ENCODE results near the gene ISL1.

The ISL1 gene

DNA sequence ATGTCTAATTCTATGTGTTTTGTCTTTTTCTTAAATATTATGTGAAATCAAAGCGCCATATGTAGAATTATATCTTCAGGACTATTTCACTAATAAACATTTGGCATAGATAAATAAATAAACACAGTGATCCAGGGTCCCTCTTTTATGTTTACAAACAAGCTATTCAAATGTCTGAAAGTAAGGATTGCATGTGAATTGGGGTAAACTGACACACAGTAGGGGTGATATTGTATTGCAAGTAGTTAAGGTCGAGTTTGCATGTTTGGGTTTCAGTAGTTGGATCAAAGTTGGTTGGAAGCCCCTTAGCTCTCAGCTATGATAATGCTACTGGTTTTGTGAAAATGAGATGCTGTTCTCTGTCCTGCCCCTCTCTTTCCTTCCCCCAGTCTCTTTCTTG, 11.4 kb downstream of the ISL1 start:
- TF ChIP-seq POLR2A (IDR thresholded peaks at IDR 0.05; ENCODE audit: low read length) (no peak), GATA1 (IDR thresholded peaks at IDR 0.05; ENCODE audit: low read depth, low read length) (no peak)
- DNase-seq: no peak

DNA sequence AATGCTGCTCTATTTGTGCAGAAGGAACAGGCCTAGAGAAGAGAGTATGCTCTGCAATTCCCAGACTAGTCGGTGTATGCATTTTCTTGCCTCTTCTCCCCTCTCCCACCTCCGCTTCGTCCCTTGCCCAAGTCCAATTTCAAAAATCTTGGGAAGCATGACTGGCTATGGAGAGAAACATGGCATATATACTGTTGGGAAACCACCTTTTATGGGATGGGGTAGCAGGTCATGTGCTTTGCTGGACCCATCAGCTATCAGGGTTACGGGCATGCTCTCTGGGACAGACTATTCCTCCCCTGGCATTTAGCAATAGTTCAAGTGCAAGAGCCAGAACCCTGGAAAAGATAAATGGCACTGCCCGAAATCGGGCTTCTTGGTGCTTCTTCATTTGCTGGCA, 12.0 kb downstream of the ISL1 start:
- no peak for DNase-seq
- TF ChIP-seq POLR2A (IDR thresholded peaks at IDR 0.05; ENCODE audit: low read length): no peak
- TF ChIP-seq GATA1 (IDR thresholded peaks at IDR 0.05; ENCODE audit: low read depth, low read length): no peak

DNA sequence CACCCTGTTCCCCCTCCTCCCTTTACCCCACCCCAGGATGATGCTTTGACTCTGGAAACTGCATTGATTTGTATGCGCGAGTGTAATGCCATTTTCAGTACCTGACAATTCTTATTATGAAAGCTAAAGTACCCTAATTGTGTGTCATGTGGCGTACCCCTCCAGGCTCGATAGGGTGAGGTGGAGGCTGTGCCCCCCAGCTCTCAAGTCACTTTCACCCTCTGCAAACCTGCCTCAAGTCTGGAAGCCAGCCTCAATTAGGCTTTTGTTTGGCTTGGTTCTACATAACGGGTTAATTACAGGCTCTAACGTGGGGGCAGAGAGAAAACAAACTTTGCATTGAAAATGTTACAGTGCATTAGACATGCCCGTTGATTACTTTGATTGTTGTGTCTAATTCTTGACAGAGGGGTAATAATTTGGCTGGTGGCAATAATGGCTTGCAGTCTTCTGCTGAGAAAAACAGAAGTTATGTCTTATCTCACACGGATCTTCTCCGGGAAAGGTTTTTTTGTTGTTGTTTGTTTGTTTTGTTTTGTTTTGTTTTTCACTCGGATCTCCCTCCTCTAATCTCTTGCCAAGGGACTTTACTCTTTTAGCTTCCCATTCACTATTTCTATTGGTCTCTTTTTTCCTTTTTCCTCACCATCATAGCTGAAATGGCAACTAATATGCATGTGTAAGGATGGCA, 12.6 kb downstream of the ISL1 start:
- TF ChIP-seq GATA1 (IDR thresholded peaks at IDR 0.05; ENCODE audit: low read depth, low read length) (no peak), POLR2A (IDR thresholded peaks at IDR 0.05; ENCODE audit: low read length) (no peak)
- DNase-seq: no peak

DNA sequence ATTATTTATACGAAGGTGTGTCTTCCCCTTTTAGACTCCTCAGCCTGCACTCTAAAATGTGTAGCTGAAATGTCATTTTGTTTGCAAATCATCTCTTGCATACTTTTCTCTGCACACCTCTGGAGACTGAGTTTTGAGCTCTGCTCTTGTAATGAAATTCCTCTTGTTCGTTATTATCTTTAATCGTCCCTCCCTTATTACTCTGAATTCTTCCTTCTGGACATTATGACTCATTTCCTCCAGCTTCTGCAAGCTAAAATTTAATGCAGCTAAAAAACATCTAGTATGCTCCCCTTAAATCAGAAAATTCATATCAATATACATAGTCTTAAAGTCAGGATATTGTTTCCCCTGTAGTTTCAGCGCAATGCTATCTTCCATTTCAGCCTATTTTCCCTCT, 13.5 kb downstream of the ISL1 start:
- no peak for TF ChIP-seq GATA1 (IDR thresholded peaks at IDR 0.05; ENCODE audit: low read depth, low read length)
- no peak for TF ChIP-seq POLR2A (IDR thresholded peaks at IDR 0.05; ENCODE audit: low read length)
- DNase-seq: no peak

DNA sequence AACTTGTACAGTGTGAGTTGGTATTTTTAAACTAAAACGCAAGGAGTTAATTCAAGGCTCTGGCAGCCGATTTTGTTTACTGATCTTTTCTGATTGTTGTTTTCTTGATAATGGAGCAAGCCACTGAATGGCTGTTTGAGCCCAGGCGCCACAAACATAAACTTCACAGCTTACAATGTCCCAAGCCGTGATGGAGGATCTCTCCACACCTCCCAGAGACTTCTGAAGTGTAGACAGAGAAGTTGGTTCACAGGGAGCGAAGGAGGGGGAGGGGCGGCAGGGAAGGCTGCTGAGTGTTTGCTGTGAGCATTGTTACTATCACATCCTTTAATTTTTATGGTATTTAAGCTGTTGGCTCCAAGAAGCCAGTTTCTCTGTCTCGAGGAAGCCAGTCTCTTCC, 14.7 kb downstream of the ISL1 start:
- TF ChIP-seq POLR2A (IDR thresholded peaks at IDR 0.05; ENCODE audit: low read length): no peak
- no peak for TF ChIP-seq GATA1 (IDR thresholded peaks at IDR 0.05; ENCODE audit: low read depth, low read length)
- no peak for DNase-seq

DNA sequence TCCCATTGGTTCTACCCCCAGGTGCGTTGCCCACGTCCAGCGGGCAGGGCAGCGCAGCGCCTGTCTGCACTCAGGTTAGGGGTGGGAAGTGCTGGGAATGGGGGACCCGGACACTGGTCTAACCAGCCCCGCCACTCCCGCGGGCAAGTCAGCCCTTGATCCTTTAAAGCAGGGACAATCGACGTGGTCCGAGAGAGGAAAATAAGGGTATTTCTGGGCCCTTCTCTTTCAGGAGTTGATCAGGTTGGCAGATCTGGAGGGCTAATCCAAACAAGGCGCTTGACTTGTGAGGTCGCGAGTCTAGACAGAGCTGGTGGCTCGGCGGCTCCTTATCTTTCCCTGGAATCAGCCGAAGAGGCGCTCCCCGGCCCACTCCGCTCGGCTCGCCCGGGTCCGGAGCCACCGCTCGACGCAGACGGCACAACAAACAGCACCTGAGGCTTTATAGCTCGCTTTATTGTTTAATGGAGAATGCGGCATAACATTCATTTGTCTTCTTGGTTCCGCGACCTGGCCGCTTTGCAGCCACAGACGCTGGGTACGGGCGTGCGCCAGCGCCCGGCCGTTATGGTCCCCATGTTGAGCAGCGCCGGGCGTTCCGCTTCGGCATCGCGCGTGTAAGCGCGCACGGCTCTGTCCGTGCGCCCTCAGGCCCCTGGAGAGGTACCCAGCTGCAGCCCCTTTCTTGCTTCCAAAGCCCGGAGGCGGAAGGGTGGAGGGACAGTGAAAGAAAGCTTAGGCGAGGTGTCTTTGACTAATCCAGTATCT, 15.8 kb downstream of the ISL1 start:
- DNase-seq: no peak
- no peak for TF ChIP-seq GATA1 (IDR thresholded peaks at IDR 0.05; ENCODE audit: low read depth, low read length)

DNA sequence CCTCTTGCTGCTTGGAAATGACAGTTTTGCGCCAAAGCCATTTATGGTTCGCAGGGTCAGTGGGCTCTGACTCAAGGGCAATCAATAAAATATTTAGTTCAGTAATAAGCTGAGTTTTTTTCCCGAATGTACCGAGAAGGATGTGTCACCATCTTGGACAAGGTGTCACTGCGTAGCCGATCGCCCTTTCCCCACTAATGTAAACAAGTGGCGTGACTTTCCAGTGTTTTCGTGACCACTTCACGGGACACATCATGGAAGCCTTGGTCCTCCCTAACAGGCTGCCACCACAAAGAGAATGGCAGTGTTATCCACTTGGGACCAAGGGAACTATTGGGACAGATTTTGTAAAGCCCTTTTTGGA, 16.4 kb downstream of the ISL1 start:
- TF ChIP-seq GATA1 (IDR thresholded peaks at IDR 0.05; ENCODE audit: low read depth, low read length) (no peak), POLR2A (IDR thresholded peaks at IDR 0.05; ENCODE audit: low read length) (no peak)
- no peak for DNase-seq

DNA sequence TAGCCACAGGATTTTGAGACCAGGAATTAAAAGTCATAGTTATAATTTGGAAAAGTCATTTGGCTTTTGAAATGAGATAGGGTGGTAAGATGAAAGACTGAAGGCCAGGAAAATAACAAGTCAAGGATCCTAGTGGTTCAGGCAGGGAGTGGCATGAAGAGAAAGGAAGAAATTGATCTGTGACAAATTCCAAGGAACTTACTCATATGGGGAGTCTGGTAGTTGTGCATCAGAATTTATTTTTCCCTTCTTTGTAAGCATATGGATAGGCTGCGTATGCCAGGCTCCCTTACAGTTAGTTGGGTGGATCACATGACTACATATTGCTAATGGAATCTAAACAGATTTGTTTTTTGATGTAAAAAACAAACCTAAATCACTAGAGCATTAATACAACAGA, 21.0 kb downstream of the ISL1 start:
- DNase-seq: no peak
- TF ChIP-seq GATA1 (IDR thresholded peaks at IDR 0.05; ENCODE audit: low read depth, low read length) (no peak), POLR2A (IDR thresholded peaks at IDR 0.05; ENCODE audit: low read length) (no peak)

DNA sequence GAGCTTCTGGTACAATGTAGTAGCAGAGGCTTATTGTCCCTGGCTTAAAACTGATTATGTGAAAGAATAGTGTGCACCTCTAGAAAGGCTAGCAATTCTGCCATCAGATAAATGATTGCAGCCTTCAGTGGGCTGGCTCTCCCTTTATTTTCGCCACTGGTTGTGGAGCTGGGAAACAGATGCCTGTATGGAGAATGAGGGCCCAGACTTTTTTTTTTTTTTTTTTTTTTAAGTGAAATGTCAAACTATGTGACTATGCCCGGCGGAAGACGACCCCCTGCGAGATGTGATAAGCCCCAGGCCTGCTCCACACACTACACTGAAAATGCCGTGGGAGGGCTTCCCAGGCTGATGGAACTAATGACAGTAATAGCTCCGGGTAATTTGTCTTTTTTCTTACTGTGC, 28.7 kb downstream of the ISL1 start:
- no peak for DNase-seq
- no peak for TF ChIP-seq GATA1 (IDR thresholded peaks at IDR 0.05; ENCODE audit: low read depth, low read length)
- no peak for TF ChIP-seq POLR2A (IDR thresholded peaks at IDR 0.05; ENCODE audit: low read length)

DNA sequence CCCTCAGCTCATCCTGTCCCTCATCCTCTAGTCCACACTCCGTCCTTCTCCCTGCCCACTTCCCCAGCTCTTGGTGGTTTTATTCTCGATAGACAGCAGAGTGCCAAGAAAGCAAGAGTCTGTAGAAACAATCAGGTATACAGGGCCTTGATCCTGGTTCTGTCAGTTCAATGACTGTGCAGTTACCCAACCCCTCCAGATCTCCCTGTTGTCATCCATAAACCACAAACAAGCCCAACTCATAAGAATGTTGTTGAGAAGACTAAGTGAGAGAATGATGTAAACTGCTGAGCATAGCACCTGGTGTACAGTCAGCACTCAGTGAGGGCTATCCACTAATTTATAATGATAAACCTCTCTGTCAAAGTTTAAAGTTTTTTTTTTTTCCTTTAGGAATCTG, 31.3 kb downstream of the ISL1 start:
- DNase-seq: no peak
- no peak for TF ChIP-seq POLR2A (IDR thresholded peaks at IDR 0.05; ENCODE audit: low read length)
- no peak for TF ChIP-seq GATA1 (IDR thresholded peaks at IDR 0.05; ENCODE audit: low read depth, low read length)

DNA sequence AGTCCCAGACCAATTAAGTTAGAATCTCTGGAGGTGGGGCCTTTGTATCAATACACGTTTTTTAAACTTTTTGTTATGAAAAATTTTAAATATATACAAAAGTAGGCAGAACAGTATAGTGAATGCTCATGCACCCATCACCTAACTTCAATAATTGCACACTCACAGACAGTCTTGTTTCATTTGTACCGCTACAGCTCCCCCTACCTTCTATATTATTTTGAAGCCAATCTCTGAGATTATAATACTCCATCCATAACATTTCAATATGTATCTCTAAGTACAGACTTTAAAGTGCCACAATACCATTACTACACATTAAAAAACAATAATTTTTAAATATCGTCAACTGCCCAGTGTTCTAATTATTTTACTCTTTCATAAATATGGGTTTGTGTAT, 32.9 kb downstream of the ISL1 start:
- TF ChIP-seq GATA1 (IDR thresholded peaks at IDR 0.05; ENCODE audit: low read depth, low read length) (no peak), POLR2A (IDR thresholded peaks at IDR 0.05; ENCODE audit: low read length) (no peak)
- DNase-seq: no peak

DNA sequence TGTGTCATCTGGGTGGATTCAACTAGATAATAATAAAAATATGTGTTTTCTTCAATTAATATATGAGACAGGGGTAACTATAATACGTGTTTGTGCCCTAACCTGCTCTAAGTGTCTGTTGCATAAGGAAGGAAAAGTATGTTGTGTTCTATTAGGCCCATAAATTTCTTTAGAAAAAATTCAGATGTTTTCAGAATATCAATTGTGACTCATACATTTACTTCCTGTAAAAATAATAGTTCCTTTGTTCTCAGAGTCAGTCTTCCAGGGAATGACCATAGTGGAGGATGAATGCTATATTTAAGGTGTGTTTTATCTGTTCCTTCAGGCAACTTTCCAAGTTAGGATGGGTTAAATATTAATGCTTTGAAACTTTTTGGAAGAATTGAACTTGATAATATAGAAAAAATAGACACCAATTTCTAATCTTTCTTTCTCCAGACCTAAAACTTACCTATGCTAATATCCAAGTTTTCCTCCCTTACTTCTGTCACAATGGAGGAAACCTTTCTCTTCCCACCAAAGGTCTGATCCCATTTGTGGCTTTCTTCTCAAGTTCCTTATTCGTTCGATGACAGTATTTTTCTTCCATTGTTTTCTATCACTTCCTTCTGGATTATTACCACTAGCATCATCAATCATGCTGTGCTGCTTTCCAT, 49.9 kb downstream of the ISL1 start:
- TF ChIP-seq POLR2A (IDR thresholded peaks at IDR 0.05; ENCODE audit: low read length): no peak
- no peak for TF ChIP-seq GATA1 (IDR thresholded peaks at IDR 0.05; ENCODE audit: low read depth, low read length)
- DNase-seq: no peak

DNA sequence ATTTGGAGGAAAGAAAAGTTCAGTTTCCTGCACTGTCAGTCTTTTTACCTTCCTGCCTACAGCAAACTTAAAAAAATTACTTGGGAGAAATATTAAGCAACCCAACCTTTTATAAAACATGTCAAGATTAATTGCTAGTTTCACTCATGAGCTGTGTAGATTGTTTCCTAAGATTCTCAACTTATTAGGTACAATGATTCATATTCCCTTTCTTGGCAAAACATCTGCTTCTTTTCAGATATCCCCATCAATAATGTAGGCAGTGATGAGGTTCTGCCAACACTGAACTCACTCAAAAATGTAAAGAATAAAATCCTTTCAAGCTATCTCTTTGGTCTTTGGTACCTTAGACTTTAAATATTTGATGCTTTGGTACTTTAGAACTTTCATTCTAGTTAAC, 56.0 kb downstream of the ISL1 start:
- TF ChIP-seq POLR2A (IDR thresholded peaks at IDR 0.05; ENCODE audit: low read length) (no peak), GATA1 (IDR thresholded peaks at IDR 0.05; ENCODE audit: low read depth, low read length) (no peak)
- DNase-seq: no peak
